Brain microvascular endothelial cell (primary cell): Measurements from ENCODE around the gene TIGD3.

Experiments used
- DNase-seq: peaks from one replicate; pipeline ENCODE4 v3.0.0-alpha.2; 2020
- H3K27ac ChIP-seq: fragments of 250-450 bp; sonication (Bioruptor Pico); 2 replicates; pipeline ENCODE4 v1.5.1; 2020; ENCODE audit warnings: mild to moderate bottlenecking, moderate library complexity
- H3K27me3 ChIP-seq: fragments of 250-450 bp; sonication (Bioruptor Pico); replicated peaks from 2 replicates; pipeline ENCODE4 v1.5.1; 2020; ENCODE audit warnings: mild to moderate bottlenecking
- H3K36me3 ChIP-seq: fragments of 250-450 bp; sonication (Bioruptor Pico); replicated peaks from 2 replicates; pipeline ENCODE4 v1.5.1; 2020; ENCODE audit warnings: mild to moderate bottlenecking
- H3K4me3 ChIP-seq: 2 replicates; pipeline ENCODE4 v1.5.1; 2011; ENCODE audit warnings: low read depth, mild to moderate bottlenecking, control low read depth, low read length, moderate library complexity
- in situ Hi-C: cut with HindIII; loops from 2 replicates; pipeline ENCODE4 v1.10.0; 2017; ENCODE audit warnings: low sequenced_read_pairs, low pct_ligation_motif_present
- TF ChIP-seq, protein P1 (sequence below): IDR thresholded peaks from 2 replicates; pipeline ENCODE4 v1.5.1; 2011; ENCODE audit warnings: low read depth, mild to moderate bottlenecking, moderate library complexity, low read length, control low read depth, inconsistent platforms; ENCODE audit errors: missing control alignments

Gene TIGD3

GRCh38 chr11:65383778-65384177, 29.2 kb downstream of the TIGD3 start:
- in situ Hi-C loops: no loop called here
- no peaks in the 10 kb centered on the region for H3K27me3 ChIP-seq
- no peaks in the 10 kb centered on the region for H3K36me3 ChIP-seq
- H3K4me3 ChIP-seq: no peak overlapping the region
- no peak overlapping the region for H3K27ac ChIP-seq
- TF ChIP-seq, protein P1, sequence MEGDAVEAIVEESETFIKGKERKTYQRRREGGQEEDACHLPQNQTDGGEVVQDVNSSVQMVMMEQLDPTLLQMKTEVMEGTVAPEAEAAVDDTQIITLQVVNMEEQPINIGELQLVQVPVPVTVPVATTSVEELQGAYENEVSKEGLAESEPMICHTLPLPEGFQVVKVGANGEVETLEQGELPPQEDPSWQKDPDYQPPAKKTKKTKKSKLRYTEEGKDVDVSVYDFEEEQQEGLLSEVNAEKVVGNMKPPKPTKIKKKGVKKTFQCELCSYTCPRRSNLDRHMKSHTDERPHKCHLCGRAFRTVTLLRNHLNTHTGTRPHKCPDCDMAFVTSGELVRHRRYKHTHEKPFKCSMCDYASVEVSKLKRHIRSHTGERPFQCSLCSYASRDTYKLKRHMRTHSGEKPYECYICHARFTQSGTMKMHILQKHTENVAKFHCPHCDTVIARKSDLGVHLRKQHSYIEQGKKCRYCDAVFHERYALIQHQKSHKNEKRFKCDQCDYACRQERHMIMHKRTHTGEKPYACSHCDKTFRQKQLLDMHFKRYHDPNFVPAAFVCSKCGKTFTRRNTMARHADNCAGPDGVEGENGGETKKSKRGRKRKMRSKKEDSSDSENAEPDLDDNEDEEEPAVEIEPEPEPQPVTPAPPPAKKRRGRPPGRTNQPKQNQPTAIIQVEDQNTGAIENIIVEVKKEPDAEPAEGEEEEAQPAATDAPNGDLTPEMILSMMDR: no peak
- DNase-seq: no peak

GRCh38 chr11:65384301-65384889, 29.8 kb downstream of the TIGD3 start:
- no peak overlapping the region for H3K4me3 ChIP-seq
- TF ChIP-seq, protein P1: no peak
- H3K27ac ChIP-seq: peak overlapping the region; percentile 6
- in situ Hi-C loops: no loop called here
- no peak for DNase-seq
- H3K36me3 ChIP-seq: no peaks in the 10 kb centered on the region
- H3K27me3 ChIP-seq: no peaks in the 10 kb centered on the region

DNA sequence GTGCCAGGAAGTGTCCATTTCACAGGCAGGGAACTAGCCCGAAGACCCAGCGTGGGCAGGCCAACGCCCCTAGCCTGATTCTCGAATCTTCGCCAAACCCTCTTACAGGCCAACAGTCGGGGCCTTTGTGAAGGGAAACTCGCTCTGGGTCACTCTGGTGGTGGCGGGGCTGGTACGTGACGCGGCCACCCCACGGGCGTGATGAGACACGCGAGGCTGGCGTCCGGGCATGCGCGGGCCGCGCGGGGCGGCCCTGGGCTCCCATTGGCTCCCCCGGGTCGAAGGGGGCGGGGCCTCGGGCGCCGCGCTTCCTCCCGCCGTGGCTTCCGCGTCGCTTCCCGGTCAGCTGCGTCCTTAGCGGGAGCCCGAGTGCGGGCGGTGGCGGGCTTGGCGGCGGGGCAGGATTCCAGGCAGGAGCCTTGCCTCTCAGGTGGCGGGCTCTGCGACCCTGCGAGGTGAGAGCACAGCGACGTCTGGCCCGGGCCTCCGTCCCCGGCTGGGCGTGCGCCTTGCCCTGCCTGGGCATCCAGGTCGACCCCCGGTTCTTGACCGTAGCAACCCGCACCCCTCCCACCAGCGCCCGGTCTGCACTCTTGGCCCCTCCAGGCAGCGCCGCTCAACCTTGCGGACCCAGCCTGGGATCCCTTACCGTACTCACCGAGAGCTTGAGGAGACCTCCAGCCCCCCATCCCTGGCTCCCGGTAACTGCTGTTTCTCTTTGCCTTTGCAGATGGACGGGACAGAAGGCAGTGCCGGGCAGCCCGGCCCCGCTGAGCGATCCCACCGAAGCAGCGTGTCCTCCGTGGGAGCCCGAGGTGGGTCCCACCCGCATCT, 32.0 kb downstream of the TIGD3 start, which contains the start of gene FRMD8:
Gene FRMD8, plus strand, starts transcription at position 331 of the 834 bp plus-strand sequence. Its CDS starts 400 bp downstream, at position 731.
- TF ChIP-seq, protein P1: no peak
- Histone ChIP-seq H3K36me3 (peaks cover under 1% of the 10 kb centered on the region), H3K4me3 (peak within 1 kb of the TSS; percentile 91), H3K27ac (peak within 1 kb of the TSS; percentile 73), H3K27me3 (no peaks in the 10 kb centered on the region)
- in situ Hi-C loops: no loop called here
- peak; percentile 72 for DNase-seq

DNA sequence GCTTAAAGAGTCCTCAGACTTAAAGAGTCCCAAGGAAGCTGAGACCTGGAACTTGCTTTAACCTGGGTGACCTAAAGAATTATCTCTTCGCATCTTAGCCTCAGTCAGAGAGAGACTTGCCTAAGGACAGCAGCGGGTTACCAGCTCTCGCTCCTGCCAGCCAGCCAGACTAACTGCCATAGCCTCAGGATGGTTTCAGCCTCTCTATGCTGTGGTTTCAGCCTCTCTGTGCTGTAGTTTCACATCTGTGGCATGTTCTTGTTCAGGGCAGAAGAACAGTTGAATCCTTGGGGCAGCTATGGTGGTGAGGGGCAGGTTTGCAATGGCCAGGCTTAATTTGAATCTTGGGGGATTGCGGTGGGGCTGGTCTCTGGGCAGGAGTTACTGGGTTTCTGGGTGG, 34.2 kb downstream of the TIGD3 start:
- Histone ChIP-seq H3K27me3 (no peaks in the 10 kb centered on the region), H3K36me3 (peaks cover 22% of the 10 kb centered on the region), H3K4me3 (peak overlapping the region; percentile 20), H3K27ac (no peak overlapping the region)
- TF ChIP-seq, protein P1: no peak
- DNase-seq: no peak
- in situ Hi-C loops: no loop called here

GRCh38 chr11:65389294-65389980, 34.9 kb downstream of the TIGD3 start:
- no peak overlapping the region for H3K27ac ChIP-seq
- H3K36me3 ChIP-seq: peaks cover 29% of the 10 kb centered on the region
- H3K27me3 ChIP-seq: no peaks in the 10 kb centered on the region
- in situ Hi-C loops: no loop called here
- no peak for DNase-seq
- TF ChIP-seq, protein P1: no peak
- peak overlapping the region; percentile 1 for H3K4me3 ChIP-seq
